ENCODE measurements around the gene RSF1.
A peak's percentile ranks its signal among the peaks of the same experiment; 100 is the strongest.

The RSF1 gene

DNA sequence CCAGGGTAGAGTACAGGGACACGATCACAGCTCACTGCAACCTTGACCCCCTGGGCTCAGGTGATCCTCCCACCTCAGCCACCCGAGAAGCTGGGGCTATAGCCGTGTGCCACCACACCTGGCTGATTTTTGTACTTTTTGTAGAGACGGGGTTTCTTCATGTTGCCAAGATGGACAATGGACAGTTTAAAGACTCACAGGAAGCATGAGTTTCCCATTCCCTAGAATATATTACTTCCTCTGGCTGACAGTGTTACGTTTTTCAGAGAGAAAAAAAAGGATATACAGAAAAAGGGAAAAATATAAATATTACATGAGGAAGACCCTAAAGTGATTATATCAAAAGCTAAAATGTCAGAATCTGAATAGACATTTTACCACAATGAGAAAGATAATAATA is 72.3 kb downstream of the RSF1 start:
- DNase-seq (ENCODE audit: low spot score): no peak

DNA sequence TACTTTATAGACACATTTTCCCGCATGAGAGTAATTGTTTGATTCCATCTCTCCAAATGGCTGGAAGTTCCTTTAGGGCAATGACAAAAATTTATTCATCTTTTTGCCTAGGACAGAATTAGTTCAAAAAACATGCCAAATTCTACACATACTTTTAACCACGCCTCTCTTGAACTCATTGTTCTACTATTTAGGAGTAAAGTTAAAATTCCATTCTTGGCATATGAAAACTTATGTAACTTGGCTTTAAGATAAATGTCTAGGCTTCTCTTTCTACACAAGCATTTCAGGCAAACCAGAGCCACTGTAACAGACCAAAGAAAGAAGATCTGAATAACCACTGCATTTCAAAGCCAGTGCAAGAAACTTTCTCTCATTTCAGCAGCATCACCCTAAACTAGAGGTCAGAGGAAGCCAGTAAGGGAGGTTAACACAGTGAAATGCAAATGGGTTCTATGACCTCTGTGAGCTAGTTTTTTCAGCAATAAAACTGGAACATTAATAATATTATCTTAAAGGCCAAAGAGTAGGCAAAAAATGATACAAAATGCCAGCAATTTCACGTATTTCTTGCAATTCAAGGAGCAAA is 73.0 kb downstream of the RSF1 start:
- peak; percentile 2 for DNase-seq (ENCODE audit: low spot score)

DNA sequence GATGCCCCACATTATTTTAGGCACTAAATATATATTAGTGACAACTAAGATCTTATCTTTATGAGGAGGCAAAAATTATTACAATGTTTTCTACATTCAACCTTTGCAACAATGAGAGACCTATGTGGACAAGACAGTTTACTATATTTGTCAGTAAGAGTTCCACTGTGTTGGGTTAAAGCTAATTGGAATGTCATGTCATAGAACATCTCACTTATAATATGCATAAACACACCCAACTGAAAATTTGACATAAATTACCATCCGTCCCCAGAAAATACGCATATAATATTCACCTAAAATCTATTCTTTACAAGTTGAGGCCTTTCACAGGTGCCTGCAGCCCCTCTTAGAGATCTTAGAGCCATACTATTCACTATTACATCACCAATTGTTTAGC is 84.0 kb downstream of the RSF1 start:
- DNase-seq (ENCODE audit: low spot score): no peak

DNA sequence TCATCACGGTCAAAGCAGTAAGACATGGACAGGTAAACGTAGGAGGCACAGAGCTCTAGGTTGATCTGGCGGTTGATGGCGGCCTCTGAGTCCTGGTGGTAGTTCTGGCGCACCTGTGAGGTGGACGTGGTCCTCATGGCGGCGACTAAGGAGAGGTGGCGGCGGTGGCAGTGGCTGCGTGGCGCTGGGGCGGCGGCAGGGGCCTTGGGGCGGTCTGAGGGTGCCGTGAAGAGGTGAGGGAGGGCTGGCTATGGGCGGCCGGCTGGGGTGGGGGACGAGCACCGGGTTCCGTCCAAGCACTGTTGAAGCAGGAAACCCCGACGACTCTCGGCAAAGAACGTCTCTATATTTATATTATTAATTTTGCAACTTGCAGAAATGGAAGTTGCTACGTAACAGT is 85.6 kb downstream of the RSF1 start:
- DNase-seq (ENCODE audit: low spot score): no peak

DNA sequence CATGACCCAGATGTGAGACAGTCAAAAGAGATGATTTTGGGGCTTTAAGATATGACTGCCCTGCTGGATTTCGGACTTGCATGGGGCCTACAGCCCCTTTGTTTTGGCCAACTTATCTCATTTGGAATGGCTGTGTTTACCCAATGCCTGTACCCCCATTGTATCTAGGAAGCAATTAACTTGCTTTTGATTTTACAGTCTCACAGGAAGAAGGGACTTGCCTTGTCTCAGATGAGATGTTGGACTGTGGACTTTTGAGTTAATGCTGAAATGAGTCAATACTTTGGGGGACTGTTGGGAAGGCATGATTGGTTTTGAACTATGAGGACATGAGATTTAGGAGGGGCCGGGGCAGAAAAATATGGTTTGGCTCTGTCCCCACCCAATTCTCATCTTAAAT is 88.4 kb downstream of the RSF1 start:
- no peak for DNase-seq (ENCODE audit: low spot score)

DNA sequence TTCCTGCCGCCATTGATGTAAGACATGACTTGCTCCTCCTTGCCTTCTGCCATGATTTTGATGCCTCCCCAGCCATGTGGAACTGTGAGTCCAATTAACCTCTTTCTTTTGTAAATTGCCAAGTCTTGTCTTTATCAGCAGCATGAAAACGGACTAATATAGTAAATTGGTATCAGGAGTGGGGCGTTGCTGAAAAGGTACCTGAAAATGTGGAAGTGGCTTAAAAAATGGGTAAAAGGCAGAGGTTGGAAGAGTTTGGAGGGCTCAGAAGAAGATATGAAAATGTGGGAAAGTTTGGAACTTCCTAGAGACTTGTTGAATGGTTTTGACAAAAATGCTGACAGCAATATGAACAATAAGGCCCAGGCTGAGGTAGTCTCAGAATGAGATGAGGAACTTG is 89.7 kb downstream of the RSF1 start:
- DNase-seq (ENCODE audit: low spot score): no peak

DNA sequence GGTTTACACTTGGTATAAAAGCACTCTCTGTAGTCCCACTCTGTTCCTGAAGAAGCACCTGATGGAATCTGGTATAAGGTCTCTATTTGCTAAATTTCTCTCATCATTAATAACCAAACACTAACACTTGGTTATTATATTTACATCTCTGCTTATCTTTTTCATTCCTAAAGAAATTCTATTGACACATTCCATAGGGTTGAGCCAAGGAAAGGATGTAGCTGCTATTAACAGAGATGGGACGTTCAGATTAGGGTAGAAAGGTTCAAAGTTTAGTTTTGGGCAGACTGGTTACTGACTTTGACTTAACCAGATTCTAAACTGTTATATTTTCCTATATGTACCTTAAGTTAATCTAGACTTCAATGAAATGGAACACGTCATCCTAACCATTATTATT is 91.5 kb downstream of the RSF1 start:
- no peak for DNase-seq (ENCODE audit: low spot score)

DNA sequence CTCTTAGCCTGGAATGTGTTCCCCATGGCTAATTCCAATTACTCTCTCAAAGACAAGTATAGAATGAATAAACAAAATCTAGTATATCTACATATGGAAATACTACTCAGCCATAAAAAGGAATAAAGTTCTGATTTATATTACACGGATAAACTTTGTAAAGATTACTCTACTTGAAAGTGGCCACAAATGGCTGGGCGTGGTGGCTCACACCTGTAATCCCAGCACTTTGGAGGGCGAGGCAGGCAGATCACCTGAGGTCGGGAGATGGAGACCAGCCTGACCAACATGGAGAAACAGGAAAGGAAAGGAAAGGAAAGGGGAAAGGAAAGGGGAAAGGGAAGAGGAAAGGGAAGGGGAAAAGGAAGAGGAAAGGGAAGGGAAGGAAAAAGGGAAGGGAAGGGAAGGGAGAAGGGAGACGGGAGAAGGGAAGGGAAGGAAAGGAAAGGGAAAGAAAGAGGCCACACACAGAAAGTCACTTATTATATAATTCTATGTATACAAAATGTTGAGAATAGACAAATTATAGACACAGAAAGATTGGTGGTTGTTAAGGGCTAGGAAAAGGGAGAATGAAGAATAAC is 92.2 kb downstream of the RSF1 start:
- DNase-seq (ENCODE audit: low spot score): no peak

DNA sequence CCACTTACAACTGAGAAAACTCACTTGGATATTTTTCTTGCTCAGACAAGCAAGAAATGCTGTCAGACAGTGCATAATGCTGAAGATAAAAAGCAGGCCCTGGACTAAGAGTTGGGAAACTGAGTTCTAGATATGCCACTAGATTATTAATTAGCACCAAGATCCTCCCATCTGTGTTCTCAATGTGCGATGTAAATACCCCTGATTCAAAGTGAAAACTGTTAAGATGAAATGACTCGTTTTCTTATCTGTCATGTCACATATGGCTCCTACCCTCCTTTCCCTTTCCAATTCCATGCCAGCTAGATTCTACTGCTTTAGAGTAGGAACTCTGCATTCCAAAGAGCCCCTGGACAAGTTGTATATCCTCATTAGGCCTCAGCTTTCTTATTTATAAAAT is 94.0 kb downstream of the RSF1 start:
- no peak for DNase-seq (ENCODE audit: low spot score)

DNA sequence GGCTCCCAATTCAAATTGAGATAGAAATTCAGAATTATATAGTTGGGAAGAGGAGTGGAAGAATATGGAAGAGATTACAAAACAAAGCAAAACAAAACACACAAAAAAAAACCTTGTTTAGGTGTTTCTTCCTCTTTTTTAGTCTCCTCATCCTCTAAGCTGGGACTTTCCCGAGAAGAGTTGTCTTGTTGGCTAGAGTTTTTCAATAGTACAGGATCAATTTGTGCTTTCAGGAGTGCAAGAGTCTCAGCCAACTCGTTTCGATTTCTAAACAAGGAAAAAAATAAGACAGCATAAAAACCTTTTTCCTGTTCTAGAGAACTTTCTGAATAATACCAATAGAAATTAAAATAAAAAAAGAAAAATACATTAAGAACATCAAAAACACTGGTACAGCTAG is 95.1 kb downstream of the RSF1 start:
- DNase-seq (ENCODE audit: low spot score): no peak

DNA sequence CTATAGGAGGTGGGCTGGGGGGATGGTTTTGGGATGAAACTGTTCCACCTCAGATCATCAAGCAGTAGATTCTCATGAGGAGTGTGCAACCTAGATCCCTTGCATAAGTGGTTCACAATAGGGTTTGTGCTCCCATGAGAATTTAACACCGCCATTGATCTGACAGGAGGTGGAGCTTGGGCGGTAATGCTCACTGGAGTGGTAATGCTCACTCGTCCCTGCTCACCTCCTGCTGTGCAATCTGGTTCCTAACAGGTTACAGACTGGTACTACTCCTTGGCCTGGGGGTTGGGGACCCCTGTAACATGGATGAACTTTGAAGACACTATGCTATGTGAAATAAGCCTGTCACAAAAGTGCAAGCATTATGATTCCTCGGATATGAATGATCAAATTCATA is 95.9 kb downstream of the RSF1 start:
- DNase-seq (ENCODE audit: low spot score): no peak

DNA sequence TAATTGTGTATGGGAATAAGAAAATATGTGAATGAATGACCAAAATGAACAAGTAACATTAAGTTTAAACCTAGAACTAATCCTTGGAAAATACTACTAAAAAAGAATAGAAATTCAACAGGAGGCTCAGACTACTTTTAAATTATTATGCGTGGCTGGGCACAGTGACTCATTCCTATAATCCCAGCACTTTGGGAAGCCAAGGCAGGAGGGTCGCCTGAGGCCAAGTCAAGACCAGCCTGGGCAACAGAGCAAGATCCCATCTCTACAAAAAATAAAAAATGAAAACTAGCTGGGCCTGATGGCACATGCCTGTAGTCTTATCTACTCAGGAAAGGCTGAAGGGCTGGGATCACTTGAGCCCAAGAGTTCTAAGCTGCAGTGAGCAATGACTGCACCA is 97.5 kb downstream of the RSF1 start:
- no peak for DNase-seq (ENCODE audit: low spot score)

DNA sequence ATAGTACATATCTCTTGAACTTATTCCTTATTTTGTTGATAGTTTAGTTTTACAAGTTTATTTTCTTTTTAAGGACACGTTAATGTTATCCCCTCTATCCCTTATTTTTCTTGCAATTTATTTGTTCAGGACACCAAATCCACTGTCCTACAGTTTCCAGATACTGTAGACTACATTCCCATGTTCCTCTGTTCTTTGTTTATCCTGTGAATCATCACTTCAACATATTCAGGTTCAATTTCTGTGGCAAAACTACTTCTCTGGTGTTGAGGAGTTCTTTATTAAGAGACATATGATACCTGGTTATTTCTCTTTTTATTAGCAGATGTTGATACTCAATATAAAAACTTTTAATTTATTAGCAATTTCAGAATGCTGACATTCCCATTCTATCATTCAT is 110.2 kb downstream of the RSF1 start:
- DNase-seq (ENCODE audit: low spot score): peak; percentile 19

DNA sequence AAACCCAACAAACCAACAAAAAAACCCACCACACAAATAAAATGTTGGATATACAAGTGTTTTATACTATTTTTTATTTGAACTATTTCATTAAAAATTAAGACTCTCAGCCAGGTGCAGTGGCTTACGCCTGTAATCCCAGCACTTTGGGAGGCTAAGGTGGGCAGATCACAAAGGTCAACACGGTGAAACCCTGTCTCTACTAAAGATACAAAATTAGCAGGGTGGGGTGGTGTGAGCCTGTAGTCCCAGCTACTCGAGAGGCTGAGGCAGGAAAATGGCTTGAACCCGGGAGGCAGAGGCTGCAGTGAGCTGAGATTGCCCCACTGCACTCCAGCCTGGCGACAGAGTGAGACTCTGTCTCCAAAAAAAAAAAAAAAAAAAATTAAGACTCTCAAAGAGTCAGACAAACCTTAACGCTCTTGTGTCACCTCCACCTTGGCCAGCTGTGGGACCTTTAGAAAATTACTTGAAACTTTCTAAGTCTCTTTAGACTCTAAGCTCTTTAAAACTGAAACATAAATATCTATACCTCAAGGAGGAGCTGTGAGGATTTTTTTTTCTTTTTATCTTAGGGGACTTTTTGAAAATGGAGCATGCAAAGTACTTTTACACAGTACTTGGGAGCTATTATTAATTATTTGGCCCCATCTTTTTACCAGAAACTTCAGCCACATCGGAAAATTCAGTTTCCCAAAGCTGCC is 114.5 kb downstream of the RSF1 start:
- no peak for DNase-seq (ENCODE audit: low spot score)

DNA sequence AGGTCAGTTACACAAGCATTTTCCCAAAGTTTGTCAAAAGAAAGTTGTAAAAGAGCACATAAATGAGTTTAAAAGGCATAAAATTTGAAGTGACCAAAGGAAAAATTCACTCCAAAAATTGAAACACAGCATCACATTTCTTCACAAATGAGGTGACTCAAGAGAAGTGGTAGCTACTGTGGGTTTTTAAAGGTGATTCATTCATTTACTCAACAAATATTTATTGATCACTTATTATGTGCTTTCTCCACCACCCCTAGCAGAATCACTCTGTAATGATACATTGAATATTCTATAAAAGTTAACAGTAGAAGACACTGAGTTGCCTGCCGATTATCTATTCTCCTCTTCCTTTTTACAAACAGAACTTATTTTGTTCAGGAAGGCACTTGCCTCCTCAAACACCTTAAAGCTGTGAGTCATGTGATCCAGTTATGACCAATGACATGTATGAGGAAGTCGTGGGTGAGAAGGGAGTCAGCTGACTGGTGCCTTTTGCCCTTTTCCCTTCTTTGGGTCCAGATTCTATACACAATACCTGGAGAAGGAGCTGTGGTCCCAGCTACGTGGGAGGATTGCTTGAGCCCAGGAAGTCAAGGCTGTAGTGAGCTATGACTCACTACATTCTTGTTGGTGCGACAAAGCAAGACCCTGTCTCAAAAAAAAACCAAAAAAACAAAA is 115.2 kb downstream of the RSF1 start:
- DNase-seq (ENCODE audit: low spot score): no peak

DNA sequence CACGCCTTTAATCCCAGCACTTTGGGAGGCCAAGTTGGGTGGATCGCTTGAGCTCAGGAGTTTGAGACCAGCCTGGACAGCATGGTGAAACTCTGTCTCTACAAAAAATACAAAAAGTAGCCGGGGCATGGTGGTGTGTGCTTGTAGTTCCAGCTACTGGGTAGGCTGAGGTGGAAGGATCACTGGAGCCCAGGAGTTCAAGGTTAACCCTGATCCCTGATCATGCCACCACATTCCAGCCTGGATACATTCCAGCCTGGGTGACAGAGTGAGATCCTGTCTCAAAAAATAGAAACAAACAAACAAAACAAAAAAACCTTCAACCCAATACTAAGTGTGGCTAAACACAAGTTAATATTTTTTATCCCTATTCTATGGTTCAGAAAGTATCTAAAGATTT is 116.5 kb downstream of the RSF1 start:
- DNase-seq (ENCODE audit: low spot score): no peak

DNA sequence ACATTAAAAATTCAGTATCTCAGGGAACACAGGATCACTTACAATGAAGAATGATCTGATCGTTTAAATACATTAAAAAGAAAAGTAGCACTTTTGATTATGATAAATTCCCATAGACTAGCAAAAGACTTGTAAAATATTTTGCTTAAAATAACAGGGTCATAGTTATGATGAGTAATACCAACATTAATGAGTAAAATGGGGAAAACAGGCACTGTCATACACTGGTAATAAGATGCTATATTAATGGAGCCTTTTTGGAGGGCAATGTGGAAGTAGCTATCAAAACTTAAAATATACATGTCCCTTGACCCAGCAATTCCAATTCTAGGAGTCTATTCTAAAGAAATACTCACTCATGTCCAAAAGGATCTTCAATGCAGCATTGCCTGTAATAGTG is 121.1 kb downstream of the RSF1 start:
- DNase-seq (ENCODE audit: low spot score): no peak

DNA sequence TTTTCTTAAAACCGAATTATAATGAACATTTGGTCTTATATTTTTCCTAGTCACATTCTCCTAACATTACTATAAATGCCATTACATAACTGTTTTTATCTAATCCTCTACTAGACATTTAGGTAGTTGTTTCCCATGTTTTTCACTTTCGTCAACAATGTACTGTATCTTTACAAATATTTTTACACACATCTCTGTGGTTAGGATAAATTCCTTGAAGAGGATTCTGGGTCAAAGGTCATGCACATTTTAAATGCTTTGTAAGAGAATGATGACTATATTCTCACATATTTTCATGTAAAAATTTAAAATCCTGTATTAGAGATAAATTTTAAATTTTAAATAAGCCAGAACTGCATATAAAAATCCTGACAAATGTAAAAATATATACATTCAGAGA is 121.6 kb downstream of the RSF1 start:
- no peak for DNase-seq (ENCODE audit: low spot score)

DNA sequence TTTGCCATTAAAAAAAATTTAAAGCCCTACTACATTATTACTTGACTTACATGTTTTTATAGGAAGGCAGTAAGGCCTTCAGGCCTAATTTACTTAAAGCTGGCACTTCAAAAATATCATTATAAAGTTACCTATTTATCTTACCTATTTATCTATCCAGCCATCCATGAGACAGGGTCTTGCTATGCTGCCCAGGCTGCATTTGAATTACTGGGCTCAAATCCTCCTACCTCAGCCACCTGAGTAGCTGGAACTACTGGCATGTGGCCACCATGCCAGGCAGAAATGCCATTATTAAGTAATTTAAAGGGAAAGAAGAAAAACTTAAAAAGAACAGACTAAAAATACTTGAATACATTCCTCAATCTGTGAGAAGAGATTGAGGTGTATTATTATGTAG is 122.7 kb downstream of the RSF1 start:
- DNase-seq (ENCODE audit: low spot score): no peak

DNA sequence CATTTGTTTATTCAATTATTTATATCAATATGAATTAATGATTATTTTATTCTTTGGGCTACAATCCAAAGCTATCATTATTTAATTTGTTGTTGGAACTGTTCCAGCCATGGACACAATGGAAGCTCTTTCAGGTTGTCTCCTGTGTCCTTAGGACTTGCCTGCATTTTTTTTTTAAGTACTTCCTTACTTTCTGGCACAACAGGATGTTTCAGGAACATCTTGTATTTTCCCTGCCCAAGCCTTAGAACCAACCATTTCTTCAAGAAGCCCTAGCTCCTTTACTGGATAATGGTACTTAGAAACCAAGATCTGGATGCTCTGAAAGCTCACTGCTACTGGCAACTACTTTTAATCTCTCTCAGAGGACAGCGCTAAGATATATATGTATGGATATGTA is 125.1 kb downstream of the RSF1 start:
- DNase-seq (ENCODE audit: low spot score): no peak

DNA sequence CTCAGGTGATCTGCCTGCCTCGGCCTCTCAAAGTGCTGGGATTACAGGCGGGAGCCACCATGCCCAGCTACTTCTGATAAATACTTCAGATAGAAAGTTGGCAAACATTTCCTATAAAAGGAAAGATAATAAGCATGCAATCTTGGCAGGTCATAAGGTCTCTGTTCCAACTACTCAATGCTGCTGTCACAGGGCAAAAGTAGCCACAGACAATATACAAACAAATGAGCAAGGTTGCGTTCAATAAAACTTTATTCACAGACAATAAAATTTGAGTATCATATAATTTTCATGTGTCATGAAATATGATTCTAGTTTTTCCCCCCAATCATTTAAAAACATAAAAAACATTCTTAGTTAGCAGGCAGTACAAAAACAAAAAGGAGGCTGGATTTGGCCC is 129.9 kb downstream of the RSF1 start:
- no peak for DNase-seq (ENCODE audit: low spot score)

DNA sequence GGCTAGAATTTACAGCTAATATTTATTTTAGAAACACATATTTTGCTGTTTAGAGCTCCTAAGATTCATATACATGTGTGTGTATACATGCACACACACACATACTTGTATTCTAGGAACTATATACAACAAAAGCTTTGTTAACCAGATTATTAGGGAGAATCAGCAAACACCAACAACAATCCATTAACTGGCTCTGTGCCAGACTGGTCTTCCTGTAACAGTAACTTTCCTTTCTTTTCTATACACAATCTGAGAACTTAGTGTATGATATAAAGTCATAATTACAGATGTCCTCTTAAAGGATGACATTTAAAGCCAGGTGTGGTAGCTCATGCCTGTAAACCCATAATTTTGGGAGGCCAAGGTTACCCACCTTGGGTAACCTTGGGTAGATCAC is 133.4 kb downstream of the RSF1 start:
- no peak for DNase-seq (ENCODE audit: low spot score)

DNA sequence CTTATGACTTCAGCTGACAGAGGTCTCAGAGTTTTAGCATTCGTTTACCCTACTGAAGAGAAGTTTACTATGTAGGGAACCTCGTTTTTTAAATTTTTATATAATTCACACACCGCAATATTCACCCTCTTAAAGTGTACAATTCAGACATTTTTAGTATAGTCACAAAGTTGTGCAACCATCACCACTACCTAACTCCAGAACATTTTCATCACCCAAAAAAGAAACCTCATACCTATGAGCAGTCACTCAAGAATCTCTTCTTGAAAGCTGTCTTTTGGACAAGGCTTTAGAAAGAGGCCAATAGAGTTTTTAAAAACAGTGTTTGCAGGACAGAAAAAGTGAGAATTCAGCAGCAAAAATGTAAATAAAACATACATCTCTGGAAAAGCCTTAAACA is 143.4 kb downstream of the RSF1 start:
- no peak for DNase-seq (ENCODE audit: low spot score)

DNA sequence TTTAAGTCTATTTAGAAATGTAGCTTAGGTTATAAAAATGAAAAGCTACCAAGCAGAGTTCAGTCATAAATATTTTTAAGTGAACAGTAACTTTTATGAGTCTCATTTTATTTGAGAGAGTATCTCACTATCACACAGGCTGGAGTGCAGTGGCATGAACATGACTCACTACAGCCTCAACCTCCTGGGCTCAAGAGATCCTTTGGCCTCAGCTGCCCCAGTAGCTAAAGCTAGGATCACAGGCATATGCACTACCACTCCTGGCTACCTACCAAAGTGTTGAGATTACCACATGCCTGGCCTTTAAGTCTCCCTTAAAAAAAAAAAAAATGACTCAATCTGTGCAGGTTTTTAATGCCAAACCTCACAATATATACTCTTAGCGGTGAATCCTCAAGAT is 148.3 kb downstream of the RSF1 start:
- DNase-seq (ENCODE audit: low spot score): no peak
